ENCODE measurements around the gene CCN6.

- TF ChIP-seq CTCF (IDR thresholded peaks at IDR 0.05) (no peak), POLR2A (IDR thresholded peaks at IDR 0.05) (no peak)
These were observed 64.1 kb downstream of the CCN6 start for GRCh38 chr6:112118034-112118433.
